ENCODE measurements around the gene TMEM236.

Gene TMEM236

DNA sequence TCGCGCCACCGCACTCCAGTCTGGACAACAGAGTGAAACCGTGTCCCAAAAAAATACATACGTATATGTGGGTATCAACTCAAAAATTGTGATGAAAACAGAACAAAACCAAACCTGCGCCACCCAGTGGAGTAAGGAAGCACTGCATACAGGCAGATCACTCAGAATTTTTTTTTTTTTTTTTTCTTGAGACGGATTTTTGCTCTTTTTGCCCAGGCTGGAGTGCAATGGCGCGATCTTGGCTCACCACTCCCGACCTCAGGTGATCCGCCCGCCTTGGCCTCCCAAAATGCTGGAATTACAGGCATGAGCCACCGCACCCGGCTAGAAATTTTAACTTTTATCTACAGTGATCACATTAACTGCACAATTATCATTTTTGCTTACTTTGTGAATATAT lies 9.1 kb upstream of the TMEM236 start:
- DNase-seq (ENCODE audit: low read depth in 3 of 3): peak; percentile 39 to 66 (median 49)

GRCh38 chr10:17743437-17743836 lies 8.6 kb upstream of the TMEM236 start:
- no peak for DNase-seq (ENCODE audit: low read depth in 3 of 3)

- no peak for DNase-seq (ENCODE audit: low read depth in 3 of 3)
Observed at GRCh38 chr10:17744341-17744861, 7.6 kb upstream of the TMEM236 start.

GRCh38 chr10:17747883-17748550 lies 4.0 kb upstream of the TMEM236 start:
- DNase-seq (ENCODE audit: low read depth in 3 of 3): no peak

DNA sequence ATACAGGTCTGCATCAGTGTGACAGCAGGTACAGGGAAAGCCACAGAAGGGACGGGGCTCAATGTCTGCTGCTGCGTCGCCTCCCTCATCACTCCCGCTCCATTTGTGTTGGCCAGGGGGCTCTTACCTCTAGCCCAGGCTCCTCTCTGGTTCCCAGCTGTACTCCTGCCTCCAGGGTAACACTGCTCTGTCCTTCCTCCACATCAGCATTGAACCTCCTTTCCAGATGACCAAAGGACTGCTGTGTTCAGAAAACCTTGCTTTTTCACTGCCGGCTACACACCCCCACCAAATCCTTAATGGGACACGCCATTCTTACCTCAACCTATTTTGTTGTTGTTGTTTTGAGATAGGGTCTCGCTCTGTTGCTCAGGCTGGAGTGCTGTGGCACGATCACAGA lies 2.1 kb upstream of the TMEM236 start:
- DNase-seq (ENCODE audit: low read depth in 3 of 3): no peak

- no peak for DNase-seq (ENCODE audit: low read depth in 3 of 3)
Observed at GRCh38 chr10:17756557-17757217, 4.7 kb downstream of the TMEM236 start.

GRCh38 chr10:17758200-17758599 lies 6.2 kb downstream of the TMEM236 start:
- DNase-seq (ENCODE audit: low read depth in 3 of 3): no peak

GRCh38 chr10:17758896-17759295 lies 6.9 kb downstream of the TMEM236 start:
- no peak for DNase-seq (ENCODE audit: low read depth in 3 of 3)

DNA sequence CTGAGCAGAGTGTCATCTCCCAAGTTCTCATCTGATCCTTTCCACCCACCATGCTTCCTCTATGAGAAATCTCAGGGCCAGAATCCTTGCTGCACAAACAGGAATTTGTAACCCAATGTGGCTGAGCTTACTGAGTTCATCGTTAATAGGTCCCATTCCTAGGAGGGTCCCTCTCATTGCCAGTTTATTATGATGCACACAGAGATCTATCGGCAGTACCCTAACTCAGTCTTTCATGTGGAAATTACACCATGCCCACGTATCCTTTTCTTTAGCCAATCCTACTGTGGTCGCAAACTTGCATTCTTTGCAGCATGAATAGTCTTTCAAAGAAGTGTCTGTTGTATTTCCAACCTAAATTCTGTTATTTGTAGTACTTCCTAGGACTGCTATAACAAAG lies 12.1 kb downstream of the TMEM236 start:
- no peak for DNase-seq (ENCODE audit: low read depth in 3 of 3)

GRCh38 chr10:17765602-17766001 lies 13.6 kb downstream of the TMEM236 start:
- no peak for DNase-seq (ENCODE audit: low read depth in 3 of 3)

GRCh38 chr10:17766731-17767130 lies 14.7 kb downstream of the TMEM236 start:
- no peak for DNase-seq (ENCODE audit: low read depth in 3 of 3)

- DNase-seq (ENCODE audit: low read depth in 3 of 3): no peak
Observed at GRCh38 chr10:17768496-17768895, 16.5 kb downstream of the TMEM236 start.

GRCh38 chr10:17768957-17769356 lies 17.0 kb downstream of the TMEM236 start:
- no peak for DNase-seq (ENCODE audit: low read depth in 3 of 3)

- DNase-seq (ENCODE audit: low read depth in 3 of 3): no peak
Observed at GRCh38 chr10:17771017-17771416, 19.0 kb downstream of the TMEM236 start.

- DNase-seq (ENCODE audit: low read depth in 3 of 3): no peak
Observed at GRCh38 chr10:17779784-17780183, 27.8 kb downstream of the TMEM236 start.

DNA sequence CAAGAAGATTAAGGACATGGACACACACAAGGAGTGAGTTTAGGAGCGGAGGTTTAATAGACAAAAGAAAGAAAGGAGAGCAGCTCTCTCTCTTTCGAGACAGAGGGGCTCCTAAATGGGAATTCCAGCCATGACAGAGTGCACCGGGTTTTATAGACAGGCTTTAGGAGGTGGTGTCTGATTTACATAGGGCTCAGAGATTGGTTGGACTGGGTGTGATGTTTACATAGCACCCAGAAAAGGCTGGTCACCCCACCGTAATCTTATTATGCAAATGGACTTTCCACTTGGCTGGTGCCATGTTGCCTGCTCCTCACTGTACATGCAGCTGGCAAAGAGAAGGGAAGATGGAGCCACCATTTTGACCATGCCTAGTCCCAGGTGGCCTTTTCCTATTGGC lies 28.7 kb downstream of the TMEM236 start:
- DNase-seq (ENCODE audit: low read depth in 3 of 3): no peak

GRCh38 chr10:17781856-17782255 lies 29.9 kb downstream of the TMEM236 start:
- no peak for DNase-seq (ENCODE audit: low read depth in 3 of 3)

GRCh38 chr10:17782921-17783665 lies 31.1 kb downstream of the TMEM236 start:
- no peak for DNase-seq (ENCODE audit: low read depth in 3 of 3)

DNA sequence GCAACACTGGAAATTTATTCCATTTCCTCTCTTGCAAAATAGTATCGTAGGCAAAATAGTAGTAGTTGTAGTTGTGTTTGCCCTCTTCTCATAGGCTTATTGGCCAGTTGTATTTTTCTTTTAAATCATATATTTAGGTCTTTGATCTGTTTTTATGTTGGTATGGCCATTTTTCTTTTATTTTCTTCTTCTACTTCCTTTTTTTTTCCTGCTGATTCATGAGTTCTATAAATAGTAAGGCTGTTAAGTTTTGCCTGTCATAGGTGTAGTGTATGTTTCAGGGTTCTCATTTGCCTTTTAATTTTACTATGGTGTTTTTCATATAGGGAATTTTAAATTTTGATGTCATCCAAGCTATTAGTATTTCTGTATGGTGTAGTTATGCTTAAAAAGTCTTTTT lies 31.8 kb downstream of the TMEM236 start:
- DNase-seq (ENCODE audit: low read depth in 3 of 3): no peak

GRCh38 chr10:17784688-17785087 lies 32.7 kb downstream of the TMEM236 start:
- no peak for DNase-seq (ENCODE audit: low read depth in 3 of 3)

DNA sequence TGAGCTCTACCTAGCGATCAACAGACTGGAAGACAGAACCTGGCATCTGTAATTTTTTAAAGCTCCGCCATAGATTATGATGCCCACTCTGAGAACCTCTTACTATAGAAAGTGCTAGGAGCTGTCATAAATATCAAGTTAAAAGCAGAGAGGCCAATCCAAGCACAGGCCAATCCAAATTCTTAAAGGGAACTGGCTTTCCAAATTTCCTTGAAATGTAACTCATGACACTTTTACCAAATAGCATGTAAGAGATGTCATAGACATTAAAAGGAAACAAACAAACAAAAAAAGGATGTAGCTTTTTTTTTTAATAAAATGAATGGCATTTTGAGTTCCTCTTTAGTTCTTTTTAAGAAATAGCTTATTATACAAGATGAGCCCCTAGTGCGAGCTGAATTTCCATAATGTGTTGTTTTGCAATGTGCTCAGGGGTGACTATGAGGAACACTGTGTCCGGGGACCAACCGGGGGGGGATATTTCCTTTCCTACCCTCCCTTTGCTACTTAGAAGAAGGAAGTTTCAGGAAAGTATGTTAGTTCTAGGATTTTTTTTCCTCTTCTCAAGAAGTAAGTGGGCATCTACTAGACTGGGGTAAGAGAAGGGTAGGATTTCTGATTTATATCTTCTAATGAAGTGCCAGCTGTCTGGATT lies 33.4 kb downstream of the TMEM236 start:
- DNase-seq (ENCODE audit: low read depth in 3 of 3): no peak

Data from stimulated activated CD4-positive, alpha-beta T cell treated with anti-CD3 and anti-CD28 coated beads, TNF-alpha, amount 100 ng/mL, for 24 hours (primary cell).